ENCODE data around the gene FGGY.

- TF ChIP-seq POLR2A (IDR thresholded peaks at IDR 0.05; ENCODE audit: extremely low read depth, insufficient read length) (no peak), MAX (IDR thresholded peaks at IDR 0.05; ENCODE audit: low read depth, low read length) (no peak), CTCF (IDR thresholded peaks at IDR 0.05; ENCODE audit: low read depth, low read length) (no peak), MYC (IDR thresholded peaks at IDR 0.05; ENCODE audit: low read depth, low read length) (no peak)
Measured at GRCh38 chr1:59733443-59734141, 436.7 kb downstream of the FGGY start.
